Stimulated activated CD4-positive, alpha-beta T cell treated with anti-CD3 and anti-CD28 coated beads, Interleukin-1b, Interleukin-23, amount 100 ng/mL, for 4 hours (primary cell): Measurements from ENCODE around the gene NHLRC2.

ENCODE experiments used
- DNase-seq, 2 donors: peaks; one replicate each; pipeline ENCODE4 v3.0.0-alpha.2; 2020; ENCODE audit warnings: low read depth in 2 of 2

NHLRC2 gene

DNA sequence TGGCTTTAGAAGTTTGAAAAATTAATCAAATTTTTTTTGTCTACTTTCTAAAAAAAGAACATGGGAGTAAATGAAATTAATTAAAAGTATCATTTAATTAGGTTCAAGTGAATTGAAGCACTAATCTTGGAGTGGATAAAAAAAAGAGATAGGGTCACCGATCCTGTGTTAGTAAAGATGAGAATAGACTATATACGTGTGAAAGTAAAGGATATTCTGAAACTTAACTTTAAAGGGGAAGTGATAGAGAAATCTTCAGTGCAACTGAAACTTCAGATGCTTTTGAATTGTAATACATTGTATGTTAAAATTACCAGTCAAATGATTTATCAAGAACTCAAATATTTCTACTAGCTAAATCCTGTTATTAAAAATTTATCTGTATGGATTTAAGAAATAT is 4.8 kb downstream of the NHLRC2 start:
- DNase-seq = no peak

DNA sequence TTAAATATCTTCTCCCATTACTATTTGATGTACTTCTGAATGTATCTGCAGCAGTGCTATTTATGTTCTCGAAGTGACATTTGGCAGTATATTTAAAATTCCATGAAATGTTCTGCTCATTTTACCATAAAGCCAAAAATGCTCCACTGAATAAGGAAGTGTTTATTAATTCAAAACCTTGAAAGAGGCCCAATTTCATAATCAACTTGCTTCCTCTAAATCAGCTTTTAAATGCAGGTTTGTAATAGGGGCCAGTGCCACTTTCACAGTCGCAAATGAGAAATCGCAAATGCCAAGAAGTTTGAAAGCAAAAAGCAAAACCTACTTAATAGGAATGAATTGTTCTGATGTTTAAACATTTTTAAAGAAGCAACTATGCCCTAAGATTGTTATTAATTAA is 11.4 kb downstream of the NHLRC2 start:
- DNase-seq = no peak

DNA sequence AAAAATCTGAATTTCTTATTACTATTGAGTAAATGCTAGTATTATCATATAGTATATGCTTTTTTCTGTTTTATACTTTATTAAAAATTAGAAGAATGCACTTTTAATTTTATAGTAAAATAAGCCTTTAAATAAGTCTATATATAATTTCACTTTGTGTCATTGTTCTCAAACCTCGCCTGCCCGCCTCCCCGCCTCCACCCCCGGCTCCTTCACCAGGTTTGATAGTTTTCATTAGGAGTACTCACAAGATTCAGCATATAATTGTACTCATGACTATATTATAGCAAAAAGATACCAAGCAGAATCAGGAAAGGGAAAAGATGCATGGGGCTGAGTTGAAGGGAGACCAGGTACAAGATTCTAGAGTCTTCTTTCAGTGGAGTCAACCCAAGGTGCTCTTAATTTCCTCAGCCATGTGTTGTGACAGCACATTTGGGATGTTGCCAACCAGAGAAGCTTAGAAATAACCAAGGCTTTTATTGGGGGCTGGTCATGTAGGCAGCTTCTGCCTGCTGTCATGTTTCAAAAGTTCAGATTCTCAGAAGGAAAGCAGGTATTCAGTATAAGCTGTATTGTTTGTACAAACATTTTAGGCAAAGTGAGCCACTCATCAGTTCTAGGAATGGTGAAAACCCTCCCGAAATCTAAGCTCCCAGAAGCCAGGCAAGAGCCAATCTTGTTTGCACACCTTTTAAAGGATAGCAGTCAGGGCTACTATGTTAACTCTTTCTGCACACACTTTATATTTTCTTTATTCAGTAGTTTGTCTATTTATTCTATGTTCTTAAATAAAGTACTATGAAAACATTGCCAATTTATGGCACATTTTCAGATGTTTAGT is 12.3 kb downstream of the NHLRC2 start:
- DNase-seq = no peak

DNA sequence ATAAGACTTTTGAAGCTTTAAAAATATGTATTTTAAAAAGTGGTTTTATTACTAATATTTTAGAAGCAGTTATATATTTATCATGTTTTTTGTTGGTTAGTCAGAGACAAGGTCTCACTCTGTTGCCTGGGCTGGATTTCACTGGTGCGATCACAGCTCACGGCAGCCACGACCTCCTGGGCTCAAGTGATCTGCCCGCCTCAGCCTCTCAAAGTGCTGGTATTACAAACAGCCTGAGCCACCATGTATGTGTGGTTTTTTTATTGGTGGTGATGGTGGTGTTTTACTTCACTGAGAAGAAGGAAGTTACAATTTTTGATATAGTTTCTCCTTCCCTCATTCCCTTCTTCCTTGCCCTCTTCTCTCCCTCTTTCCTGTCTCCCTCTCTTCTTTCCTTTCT is 13.4 kb downstream of the NHLRC2 start:
- DNase-seq = no peak

DNA sequence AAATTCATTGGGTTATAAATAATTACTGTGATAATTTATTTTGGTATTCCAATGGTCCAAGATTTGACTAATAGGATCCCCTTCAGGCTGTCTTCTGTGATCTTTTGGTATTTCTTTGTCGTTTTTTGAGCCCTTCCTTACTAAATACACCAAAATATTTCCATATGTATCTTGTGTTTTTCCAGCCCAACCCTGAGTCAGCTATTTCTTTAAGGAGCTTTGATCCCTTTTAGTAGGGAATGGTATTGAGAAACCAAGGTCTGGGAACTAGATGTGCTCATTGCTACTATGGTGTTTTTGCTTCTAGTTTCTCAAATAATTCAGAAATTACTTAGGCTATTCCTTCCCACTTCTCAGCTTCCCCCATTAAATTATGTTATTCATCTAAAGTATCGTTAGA is 15.3 kb downstream of the NHLRC2 start:
- no peak for DNase-seq

DNA sequence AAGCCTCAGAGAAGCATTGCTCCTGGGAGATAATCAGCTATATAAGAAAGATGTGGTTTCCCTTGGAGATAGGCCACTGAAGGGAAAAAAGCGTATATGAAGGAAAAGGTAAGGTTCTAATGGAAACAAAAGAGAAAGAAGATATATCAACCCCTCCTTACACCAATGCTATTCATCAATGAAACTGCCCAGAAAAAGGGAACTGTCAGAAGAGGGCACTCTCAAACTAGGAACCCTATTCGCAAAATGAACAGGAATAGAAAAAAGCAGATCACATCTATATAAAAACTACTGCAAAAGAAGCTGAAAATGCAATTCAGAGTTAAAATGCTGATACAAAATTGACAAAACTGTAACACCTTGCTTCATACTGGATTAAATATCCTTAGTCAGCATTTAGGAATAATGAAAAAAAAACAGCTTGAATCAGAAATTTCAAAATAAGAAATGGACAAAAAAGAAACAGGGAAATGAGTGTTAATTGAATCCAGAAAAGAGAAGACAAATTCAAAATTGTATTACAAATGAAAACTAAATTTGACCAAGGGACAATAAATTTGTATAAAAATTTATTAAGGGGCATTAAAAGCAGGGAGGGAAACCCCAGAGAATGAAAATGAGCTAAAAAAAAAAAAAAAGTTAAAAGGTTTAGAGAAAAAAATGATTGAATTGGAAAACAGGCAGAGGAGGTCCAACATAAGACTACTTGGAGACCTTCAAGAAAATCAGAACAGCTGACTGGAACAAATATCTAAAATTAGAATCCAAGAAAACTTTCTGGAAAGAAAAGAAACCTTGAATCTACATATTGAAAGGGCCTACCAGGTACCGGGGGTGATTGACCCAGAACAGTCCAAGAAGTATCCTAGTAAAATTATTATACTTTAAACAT is 17.9 kb downstream of the NHLRC2 start:
- DNase-seq = no peak

DNA sequence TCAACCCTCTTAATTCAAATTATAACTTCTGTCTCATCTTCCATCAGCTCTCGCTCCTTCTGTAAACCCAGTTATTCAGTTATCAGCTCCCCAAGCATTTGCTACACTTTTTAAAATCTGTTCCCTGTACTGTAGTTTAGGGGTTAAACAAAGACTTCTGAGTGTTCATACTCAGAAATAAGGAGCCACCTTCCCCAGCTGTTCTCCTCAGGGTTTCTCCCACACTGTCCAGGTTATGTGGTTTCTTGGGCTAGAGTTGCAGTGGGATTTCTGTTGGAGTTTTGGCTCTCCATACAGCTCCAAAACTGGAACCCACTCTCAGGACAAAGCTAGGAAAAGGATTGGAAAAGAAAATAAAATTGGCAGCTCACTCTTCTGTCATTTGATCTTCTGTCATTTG is 20.8 kb downstream of the NHLRC2 start:
- no peak for DNase-seq

DNA sequence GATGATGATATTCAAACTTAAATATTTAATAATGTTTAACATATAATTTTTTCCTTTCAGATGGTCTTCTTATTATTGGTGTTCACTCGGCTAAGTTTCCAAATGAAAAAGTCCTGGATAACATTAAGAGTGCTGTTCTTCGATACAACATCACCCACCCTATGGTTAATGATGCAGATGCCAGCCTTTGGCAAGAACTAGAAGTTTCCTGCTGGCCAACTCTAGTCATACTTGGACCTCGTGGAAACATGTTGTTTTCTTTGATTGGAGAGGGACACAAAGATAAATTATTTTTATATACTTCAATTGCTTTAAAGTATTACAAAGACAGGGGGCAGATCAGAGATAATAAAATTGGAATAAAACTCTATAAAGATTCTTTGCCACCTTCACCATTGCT is 22.0 kb downstream of the NHLRC2 start:
- DNase-seq = no peak

DNA sequence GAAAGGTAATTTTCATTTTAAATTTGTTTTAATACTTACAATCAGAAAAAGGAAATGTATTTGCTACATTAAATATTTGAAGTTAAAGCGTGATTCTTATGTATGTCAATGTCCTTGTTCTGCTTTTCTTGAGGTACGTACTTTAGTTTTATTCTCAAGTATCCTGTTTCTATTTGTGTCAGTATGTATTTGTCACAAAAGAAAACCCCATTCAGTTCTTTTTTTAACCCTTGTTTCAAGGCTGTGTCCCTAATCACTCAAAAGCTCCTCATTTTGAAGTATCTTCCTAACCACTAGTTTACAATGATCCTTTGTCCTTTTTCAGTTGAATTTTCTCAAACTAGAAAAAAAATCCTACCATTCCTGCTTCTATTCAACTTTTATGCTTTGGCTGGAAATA is 25.2 kb downstream of the NHLRC2 start:
- DNase-seq = no peak

DNA sequence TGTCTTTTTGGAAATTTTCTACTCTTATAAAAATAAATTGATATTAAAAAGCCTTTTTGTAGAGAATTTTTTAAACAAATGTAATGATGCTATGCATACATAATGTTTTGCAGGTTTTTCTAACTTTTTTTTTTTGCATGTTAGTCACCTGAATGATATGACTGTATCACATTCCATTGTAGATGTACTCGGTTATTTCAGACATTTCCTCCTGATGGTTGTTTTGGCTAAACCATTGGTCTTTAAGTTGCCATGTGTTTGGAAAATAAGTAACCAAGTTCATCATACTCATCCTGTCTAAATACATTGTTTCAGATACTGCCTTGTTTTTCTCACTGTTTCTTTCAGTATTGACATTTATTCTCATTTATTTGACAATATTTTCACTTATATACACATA is 25.8 kb downstream of the NHLRC2 start:
- no peak for DNase-seq

DNA sequence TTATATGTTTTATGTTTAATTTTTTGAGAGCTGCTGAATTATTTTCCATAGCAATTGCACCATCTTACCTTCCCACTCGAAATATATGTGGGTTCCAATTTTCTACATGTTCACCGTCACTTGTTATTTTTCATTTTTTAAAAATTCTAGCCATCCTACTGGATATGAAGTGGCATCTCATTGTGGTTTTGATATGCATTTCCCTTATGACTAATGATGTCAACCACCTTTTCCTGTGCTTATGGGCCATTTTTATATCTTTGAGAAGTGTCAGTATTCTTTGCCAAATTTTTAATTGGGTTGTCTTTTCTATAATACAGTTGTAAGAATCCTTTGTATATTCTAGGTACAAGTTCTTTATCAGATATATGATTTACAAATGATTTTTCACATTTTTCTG is 27.8 kb downstream of the NHLRC2 start:
- DNase-seq = no peak

DNA sequence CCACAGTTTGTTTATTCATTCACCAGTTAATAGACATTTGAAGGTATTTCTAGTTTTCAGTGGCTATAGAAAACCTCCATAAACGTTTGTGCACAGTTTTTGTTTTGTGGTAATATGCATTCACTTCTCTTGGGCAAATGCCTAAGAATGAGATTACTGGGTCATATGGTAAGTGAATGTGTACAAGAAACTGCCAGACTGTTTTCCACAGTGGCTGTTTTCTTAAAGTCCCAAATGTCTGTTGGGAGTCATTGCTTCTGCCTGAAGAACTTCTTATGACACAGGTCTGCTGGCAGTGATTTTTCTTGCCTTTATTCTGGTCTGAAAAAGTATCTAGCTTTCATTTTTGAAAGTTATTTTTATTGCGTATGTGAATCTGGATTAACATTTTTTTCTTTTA is 35.5 kb downstream of the NHLRC2 start:
- DNase-seq = no peak

DNA sequence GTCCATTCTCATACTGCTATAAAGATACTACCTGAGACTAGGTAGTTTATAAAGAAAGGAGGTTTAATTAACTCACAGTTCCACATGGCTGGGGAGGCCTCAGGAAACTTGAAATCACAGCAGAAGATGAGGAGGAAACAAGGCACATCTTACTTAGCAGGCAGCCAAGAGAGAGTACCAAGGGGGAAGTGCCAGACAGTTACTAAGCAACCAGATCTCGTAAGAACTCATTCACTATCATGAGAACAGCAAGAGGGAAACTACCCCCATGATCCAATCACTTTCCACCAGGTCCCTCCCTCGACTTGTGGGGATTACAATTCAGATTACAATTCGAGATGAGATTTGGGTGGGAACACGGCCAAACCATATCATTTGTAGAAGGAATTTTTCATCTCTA is 36.3 kb downstream of the NHLRC2 start:
- no peak for DNase-seq

DNA sequence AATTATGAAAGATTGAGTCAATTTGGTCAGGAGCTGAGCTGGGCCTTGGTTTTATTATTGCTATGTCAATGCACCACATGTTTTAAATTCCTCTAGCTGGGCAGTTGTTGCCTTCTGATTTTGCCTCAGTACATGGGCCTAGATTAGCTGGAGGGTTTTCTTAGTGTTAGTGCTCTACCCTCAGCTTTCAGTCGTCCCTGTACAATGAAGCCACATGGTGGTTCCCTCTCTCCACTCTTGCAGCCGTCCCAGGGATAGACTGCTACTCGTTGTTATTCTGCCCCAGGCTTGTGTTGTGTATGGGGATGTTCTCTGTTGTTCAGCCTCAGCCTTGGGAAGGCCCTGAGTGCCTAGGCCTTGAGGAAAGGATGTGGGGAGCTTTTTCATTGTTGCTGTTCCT is 37.0 kb downstream of the NHLRC2 start:
- no peak for DNase-seq

DNA sequence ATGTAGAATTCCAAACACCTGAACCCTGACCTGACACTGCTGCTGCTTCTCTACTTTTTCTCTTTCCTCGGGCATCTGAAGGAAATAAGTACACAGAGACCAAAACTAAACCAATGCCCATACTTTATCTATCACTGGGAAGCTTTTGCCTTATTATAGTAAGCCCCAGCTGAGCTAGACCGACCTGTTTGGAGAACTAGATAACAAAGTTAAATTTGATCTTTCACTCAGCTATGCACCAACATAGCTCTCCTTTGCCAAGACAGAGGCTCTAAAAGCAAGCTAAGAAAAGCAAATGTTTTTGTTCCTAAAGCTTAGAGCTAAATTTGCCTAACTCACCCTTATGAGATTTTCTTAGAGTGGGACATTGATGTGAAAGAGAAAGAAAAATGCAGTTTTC is 39.1 kb downstream of the NHLRC2 start:
- DNase-seq = no peak

DNA sequence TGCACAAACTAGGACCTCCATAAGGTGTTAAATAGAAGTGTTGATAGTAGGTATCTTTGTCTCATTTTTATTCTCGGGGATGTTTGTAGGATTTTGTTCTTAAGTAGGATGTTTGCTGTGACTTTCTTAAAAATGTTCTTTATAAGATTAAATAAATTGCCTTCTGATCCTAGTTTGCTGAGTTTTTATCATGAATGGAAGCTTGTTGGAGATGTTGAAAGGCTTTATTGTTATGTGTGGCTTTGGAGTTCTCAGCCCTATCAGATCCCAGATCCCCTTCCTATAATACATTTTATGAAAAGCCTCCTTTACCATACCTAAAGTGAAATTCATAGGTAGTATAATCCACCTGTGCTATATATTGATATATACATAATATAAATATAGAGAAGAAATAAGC is 40.1 kb downstream of the NHLRC2 start:
- no peak for DNase-seq

DNA sequence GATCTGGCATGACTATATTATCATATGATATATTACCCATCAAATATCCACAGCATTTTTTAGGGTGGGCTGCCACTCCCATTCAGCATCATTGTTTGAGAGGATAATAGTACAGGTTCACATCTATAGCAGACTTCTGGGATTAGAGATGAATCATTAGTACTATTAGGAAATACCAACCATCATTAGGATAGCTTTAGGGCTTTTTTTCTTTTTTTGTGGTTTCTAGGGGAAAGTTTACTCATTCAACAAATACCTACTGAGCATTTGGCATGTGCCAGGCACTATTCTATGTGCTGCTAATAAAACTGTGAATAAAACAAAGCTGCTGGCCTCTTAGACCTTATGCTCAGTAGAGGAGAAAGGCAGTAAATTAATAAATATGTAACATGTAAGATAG is 40.6 kb downstream of the NHLRC2 start:
- no peak for DNase-seq

DNA sequence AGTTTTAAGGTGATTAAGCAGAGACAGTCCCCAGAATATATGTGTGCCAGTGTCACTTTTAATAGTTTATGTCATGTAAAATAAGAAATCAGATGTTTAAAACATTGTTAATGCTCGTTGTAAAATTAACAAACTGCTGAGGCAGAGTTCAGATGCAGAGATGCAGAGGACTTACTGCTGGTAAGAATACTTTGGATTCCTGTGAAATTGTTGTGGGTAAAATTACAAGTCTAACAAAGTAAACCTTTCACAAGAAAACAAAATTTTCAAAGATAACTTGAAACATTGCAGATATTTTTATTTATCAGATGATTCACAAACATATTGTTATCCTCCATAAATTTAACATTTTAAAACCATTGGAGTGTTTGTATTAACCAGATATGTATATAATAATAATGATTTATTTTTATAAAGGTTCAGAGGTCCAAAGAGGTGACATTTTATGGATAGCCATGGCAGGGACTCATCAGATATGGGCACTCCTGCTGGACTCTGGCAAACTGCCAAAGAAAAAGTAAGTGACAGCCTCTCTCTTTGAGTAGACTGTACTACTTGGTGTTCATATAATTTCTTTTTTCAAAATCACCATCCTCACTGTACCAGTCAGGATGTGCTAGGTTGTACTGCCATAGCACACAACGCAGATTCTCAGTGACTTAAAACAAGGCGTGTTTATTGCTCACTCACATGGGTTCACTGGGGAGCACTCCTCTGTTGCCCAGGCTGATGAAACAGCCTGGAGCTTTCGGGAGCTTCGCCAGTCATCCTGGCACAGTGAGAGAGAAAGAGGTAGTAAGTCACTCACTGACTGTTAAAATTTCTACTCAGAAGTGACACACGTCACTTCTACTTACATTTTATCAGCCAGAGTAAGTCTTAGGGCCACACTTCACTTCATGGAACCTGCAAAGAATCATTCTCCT is 43.5 kb downstream of the NHLRC2 start:
- DNase-seq = no peak

DNA sequence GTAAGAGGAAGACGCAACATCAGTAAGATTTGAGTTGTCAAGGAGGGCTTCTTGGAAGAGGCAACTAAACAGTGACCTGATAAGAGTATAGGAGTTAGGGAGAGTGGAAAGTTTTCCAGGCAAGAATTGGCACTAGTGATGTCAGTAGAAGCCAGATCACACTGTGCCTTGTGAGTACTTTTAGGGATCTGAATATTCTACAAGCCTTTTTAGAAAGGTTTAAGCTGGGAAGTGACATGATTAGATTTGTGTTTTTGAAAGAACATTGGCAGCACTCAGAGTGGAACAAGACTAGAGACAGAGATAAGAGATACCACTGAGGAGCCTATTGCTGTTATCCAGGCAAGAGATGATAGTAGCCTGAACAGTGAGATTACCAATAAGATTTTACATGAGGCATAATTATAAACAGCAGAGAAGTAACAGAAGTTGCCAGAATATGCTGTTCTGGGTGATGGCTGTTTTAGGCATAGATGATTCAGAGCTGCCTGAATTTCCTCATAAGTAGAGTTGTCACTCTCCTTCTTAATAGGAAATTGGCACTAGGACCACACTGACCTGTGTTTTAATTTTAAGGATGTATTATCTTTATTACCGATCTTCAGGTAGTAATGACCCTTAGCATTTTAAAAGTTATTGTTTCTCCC is 45.6 kb downstream of the NHLRC2 start:
- DNase-seq = no peak

DNA sequence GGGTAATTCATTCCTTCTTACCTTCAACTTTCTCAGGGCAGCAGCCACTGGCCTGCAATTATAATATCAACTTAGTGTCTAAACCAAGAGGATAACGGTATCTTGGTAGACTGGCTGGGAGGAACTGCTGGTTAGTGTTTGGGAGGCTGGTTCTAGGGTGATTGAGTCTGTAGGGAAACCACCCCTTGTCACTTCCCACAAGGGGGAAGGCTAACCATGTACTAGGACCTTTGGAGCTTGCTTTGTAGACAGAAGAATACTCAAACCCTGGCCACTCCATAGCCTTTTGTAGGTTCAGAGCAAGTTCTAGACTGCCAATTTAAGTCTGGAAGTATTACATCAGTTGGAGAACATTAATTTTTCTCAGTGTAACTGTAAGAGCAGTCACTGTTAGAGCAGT is 51.3 kb downstream of the NHLRC2 start:
- DNase-seq = no peak

DNA sequence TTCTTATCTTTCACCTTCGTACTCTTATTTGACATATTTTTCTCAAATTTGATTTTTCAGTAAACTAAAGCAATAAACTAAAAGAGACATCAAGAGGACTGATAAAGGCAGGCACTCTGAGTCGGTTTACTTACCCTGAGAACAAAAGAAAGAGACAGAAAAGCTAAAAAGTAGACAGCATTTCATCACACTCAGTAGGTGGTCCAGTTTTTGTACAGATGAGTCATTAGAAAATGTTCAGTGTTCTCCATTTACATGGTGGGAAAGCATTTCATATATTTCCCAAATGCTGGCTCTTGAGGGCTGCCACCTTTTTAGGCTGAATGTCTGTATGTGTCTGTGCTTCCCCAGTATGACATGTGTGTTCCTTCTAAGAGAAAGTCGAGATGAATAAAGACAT is 52.7 kb downstream of the NHLRC2 start:
- DNase-seq = no peak

DNA sequence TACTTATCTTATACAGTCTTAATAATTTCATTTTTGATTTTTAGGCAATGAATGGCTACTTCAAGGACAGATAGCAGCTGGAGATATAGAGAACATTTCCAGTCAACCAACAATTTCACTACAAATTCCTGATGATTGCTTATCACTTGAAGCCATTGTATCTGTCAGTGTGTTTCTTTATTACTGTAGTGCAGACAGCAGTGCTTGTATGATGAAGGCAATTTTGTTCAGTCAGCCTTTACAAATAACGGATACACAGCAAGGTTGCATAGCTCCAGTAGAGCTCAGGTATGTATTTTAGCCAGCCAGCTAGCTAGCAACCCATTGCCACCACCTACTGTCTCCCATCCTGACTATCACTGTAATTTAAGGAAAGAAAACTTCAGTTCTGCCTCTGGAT is 53.8 kb downstream of the NHLRC2 start:
- no peak for DNase-seq
